ENCODE measurements around the gene HPN. TPM values are rescaled to one million over a fixed set of nuclear protein-coding genes. Genes with fewer than 3 reads are reported as not detected.

HPN gene
- total and polyA plus RNA-seq, 10 of the 15 experiments (the other 5 are each of a cell fraction or from before 2014, with no cell fraction given) = 0.21 to 0.35 TPM; not detected in 8

- TF ChIP-seq NKRF (conservative IDR thresholded peaks at IDR 0.05) (no peak), SMAD1 (IDR thresholded peaks at IDR 0.05; ENCODE audit: low read depth, partially characterized antibody) (no peak)
Measured at GRCh38 chr19:35058370-35058769, 16.8 kb downstream of the HPN start (continued).

GRCh38 chr19:35059006-35059798 lies 17.7 kb downstream of the HPN start:
- ChIA-PET CTCF (interaction anchor here (0.9 to 8.2 kb wide), 6 partner anchors 8 to 76 kb away, joined by 4 to 56 read pairs (median 7); partner anchors contain the start of gene FXYD3), SMC1A (ENCODE audit: uncharacterized antibody, unreplicated experiment) (interaction anchor here (1.0 to 1.1 kb wide), 2 partner anchors 8 to 13 kb away, joined by 3 to 4 read pairs; no protein-coding TSS in a partner anchor), RAD21 (ENCODE audit: unreplicated experiment) (no interaction called here), POLR2A (no interaction called here)
- no peaks in the 10 kb centered on the region for H3K4me1 ChIP-seq (ENCODE audit: control insufficient read depth, insufficient read depth, low read length)
- TF ChIP-seq BACH1 (IDR thresholded peaks at IDR 0.05; ENCODE audit: borderline replicate concordance) (no peak), ZBTB33 (IDR thresholded peaks at IDR 0.05) (no peak), SMAD5 (IDR thresholded peaks at IDR 0.05; ENCODE audit: low read depth) (no peak), USF2 (IDR thresholded peaks at IDR 0.05; ENCODE audit: borderline replicate concordance, low read depth, low read length) (no peak), TCF3 (IDR thresholded peaks at IDR 0.05; ENCODE audit: borderline replicate concordance, insufficient read depth, low read depth, low read length) (no peak), MLLT1 (IDR thresholded peaks at IDR 0.05) (no peak), ESRRA (IDR thresholded peaks at IDR 0.05; ENCODE audit: low read length) (no peak), MYC (IDR thresholded peaks at IDR 0.05; ENCODE audit: insufficient read depth, insufficient read length, insufficient replicate concordance, low read length, severe bottlenecking) (no peak), MXI1 (IDR thresholded peaks at IDR 0.05; ENCODE audit: low read depth, low read length) (no peak), TARDBP (IDR thresholded peaks at IDR 0.05; ENCODE audit: borderline replicate concordance) (no peak)
- no peak overlapping the region for H3K9ac ChIP-seq (ENCODE audit: control insufficient read depth, insufficient read depth, low read length)
- in situ Hi-C loops (cut with MboI) = no loop called here
- H3K9me3 ChIP-seq (replicated peaks; ENCODE audit: control insufficient read depth, insufficient read depth, low read length) = no peaks in the 10 kb centered on the region
- BruUV-seq (replicated peaks) = no TSS peak
- no peak overlapping the region for H3K4me3 ChIP-seq
- WGBS (ENCODE audit: insufficient coverage, insufficient replicate concordance, low lambda C conversion rate, missing lambda C conversion rate) = 46% methylated on average over 13 of the region's 26 CpGs
- no peak for FAIRE-seq
- H2AFZ ChIP-seq (ENCODE audit: control insufficient read depth, low read depth, low read length) = no peak overlapping the region
- no peaks in the 10 kb centered on the region; a peak in 1 of 4 replicates for H3K27me3 ChIP-seq (replicated peaks in 1 of 2; ENCODE audit: control insufficient read depth in 2 of 2, insufficient read depth in 2 of 2, low read length in 1 of 2)
- no peaks in the 10 kb centered on the region for H3K36me3 ChIP-seq (ENCODE audit: control insufficient read depth in 2 of 2, insufficient read depth in 2 of 2, low read length in 1 of 2)
- no peak overlapping the region for H3K4me2 ChIP-seq (ENCODE audit: control insufficient read depth, insufficient read depth)
- ATAC-seq = no peak
- H4K20me1 ChIP-seq (ENCODE audit: control insufficient read depth, insufficient read depth) = no peaks in the 10 kb centered on the region
- no peaks in the 10 kb centered on the region for H3K79me2 ChIP-seq (ENCODE audit: control insufficient read depth, insufficient read depth, low read length)
- no peak for DNase-seq (ENCODE audit: low read depth, low spot score)
- intact Hi-C loops (cut with micrococcal nuclease; ENCODE audit: unreplicated experiment) = no loop called here
- H3K27ac ChIP-seq (ENCODE audit: control insufficient read depth, insufficient read depth) = no peak overlapping the region
